Measurements from ENCODE around the gene POTEI.
"Not testable (repeated sequence)": the region's sequence is repeated elsewhere in the genome, so short reads cannot be mapped to it uniquely, and the experiment has no call there.

DNA sequence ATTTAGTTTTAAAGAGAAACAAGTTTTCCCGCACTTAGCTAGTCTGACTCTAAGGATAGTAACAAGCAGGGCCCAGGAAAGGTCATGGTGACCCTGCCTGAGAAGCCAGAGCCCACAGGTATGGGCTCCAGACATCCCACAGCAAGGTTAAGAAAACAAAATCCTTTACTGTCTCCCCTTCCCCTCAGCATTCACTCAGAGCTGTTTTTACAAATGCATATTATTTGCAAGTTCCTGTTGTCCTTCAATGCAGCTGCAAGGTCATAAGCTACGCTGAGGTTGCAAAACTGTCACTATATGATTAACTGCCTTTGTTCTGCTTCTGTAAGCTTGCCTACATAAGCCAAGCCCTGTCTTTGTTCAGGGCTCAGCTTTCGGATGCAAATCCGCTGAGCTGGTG, 18.1 kb downstream of the POTEI start:
- not testable (repeated sequence) for TF ChIP-seq SP1 (IDR thresholded peaks at IDR 0.05; ENCODE audit: low read depth); POLR2A (IDR thresholded peaks at IDR 0.05; ENCODE audit: borderline replicate concordance, extremely low read depth, insufficient read depth, insufficient read length); YY1 (IDR thresholded peaks at IDR 0.05; ENCODE audit: extremely low read depth, insufficient replicate concordance, low read depth, low read length); POLR2AphosphoS5 (IDR thresholded peaks at IDR 0.05; ENCODE audit: low read depth, low read length)
- TF ChIP-seq, protein P1, sequence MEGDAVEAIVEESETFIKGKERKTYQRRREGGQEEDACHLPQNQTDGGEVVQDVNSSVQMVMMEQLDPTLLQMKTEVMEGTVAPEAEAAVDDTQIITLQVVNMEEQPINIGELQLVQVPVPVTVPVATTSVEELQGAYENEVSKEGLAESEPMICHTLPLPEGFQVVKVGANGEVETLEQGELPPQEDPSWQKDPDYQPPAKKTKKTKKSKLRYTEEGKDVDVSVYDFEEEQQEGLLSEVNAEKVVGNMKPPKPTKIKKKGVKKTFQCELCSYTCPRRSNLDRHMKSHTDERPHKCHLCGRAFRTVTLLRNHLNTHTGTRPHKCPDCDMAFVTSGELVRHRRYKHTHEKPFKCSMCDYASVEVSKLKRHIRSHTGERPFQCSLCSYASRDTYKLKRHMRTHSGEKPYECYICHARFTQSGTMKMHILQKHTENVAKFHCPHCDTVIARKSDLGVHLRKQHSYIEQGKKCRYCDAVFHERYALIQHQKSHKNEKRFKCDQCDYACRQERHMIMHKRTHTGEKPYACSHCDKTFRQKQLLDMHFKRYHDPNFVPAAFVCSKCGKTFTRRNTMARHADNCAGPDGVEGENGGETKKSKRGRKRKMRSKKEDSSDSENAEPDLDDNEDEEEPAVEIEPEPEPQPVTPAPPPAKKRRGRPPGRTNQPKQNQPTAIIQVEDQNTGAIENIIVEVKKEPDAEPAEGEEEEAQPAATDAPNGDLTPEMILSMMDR (IDR thresholded peaks at IDR 0.05 in 2 of 3, conservative IDR thresholded peaks at IDR 0.05 in 1 of 3; ENCODE audit: borderline replicate concordance in 1 of 3, insufficient read depth in 1 of 3, low read depth in 2 of 3, low read length in 2 of 3) = not testable (repeated sequence)

Measured in HCT116 (cell line).